IgD-negative memory B cell (primary cell): ENCODE measurements around the gene GPRC5A. TPM values are rescaled to one million over a fixed set of nuclear protein-coding genes. Genes with fewer than 3 reads are reported as not detected.

Source experiments
- H3K27ac Mint-ChIP-seq, 3 donors: one replicate each; pipeline ENCODE4 v1.8.0; 2020 to 2022; ENCODE audit warnings: mild to moderate bottlenecking in 3 of 3, mixed read lengths in 3 of 3, moderate library complexity in 1 of 3
- H3K27me3 Mint-ChIP-seq: one replicate; pipeline ENCODE4 v1.8.0; 2021; ENCODE audit warnings: mixed read lengths
- H3K36me3 Mint-ChIP-seq: one replicate; pipeline ENCODE4 v1.8.0; 2020; ENCODE audit warnings: mild to moderate bottlenecking, mixed read lengths
- H3K4me1 Mint-ChIP-seq, 3 donors: one replicate each; pipeline ENCODE4 v1.8.0; 2020 to 2022; ENCODE audit warnings: mixed read lengths in 3 of 3, mild to moderate bottlenecking in 1 of 3
- H3K4me3 Mint-ChIP-seq, 4 donors: one replicate each; pipeline ENCODE4 v1.8.0; 2020 to 2022; ENCODE audit warnings: mild to moderate bottlenecking in 4 of 4, mixed read lengths in 4 of 4, moderate library complexity in 3 of 4
- H3K9me3 Mint-ChIP-seq, 3 donors: one replicate each; pipeline ENCODE4 v1.8.0; 2020 to 2021; ENCODE audit warnings: mixed read lengths in 3 of 3, mild to moderate bottlenecking in 1 of 3
- polyA plus RNA-seq: library from polyadenylated mRNA; unstranded; fragments of 300-500 nt; fragmentation: Illumina TruSeq; gene quantifications from one replicate; pipeline ENCODE4 v1.2.3, GENCODE V29; 2021

GPRC5A gene
- polyA plus RNA-seq, 1 donor from 2014 or later = not detected

- Mint-ChIP-seq H3K9me3 (no peaks in the 10 kb centered on the region), H3K27me3 (peaks cover 6% of the 10 kb centered on the region), H3K27ac (no peak overlapping the region), H3K36me3 (no peaks in the 10 kb centered on the region), H3K4me1 (no peaks in the 10 kb centered on the region), H3K4me3 (no peak overlapping the region)
Measured at GRCh38 chr12:12960639-12961209, 69.4 kb downstream of the GPRC5A start.

- H3K4me1 Mint-ChIP-seq = no peaks in the 10 kb centered on the region
- H3K27me3 Mint-ChIP-seq = peaks cover 4% of the 10 kb centered on the region
- H3K9me3 Mint-ChIP-seq = no peaks in the 10 kb centered on the region
- no peak overlapping the region for H3K27ac Mint-ChIP-seq
- peaks cover 3% of the 10 kb centered on the region for H3K36me3 Mint-ChIP-seq
- no peak overlapping the region for H3K4me3 Mint-ChIP-seq
Measured at GRCh38 chr12:12964255-12964654, 72.9 kb downstream of the GPRC5A start.

- peaks cover 3% of the 10 kb centered on the region for H3K27me3 Mint-ChIP-seq
- peaks cover 3% of the 10 kb centered on the region for H3K36me3 Mint-ChIP-seq
- no peak overlapping the region for H3K27ac Mint-ChIP-seq
- no peaks in the 10 kb centered on the region for H3K9me3 Mint-ChIP-seq
- no peak overlapping the region for H3K4me3 Mint-ChIP-seq
- no peaks in the 10 kb centered on the region for H3K4me1 Mint-ChIP-seq
Measured at GRCh38 chr12:12965836-12966235, 74.5 kb downstream of the GPRC5A start.

Other genes with a start within 250 kb of the GPRC5A start
- 0.36 TPM for gene GPR19, start 195.4 kb upstream of the GPRC5A start, polyA plus RNA-seq
- 12.5 TPM for gene CDKN1B, start 174.2 kb upstream of the GPRC5A start, polyA plus RNA-seq
- gene APOLD1, start 105.9 kb upstream of the GPRC5A start, polyA plus RNA-seq = 0.23 TPM
- gene DDX47, start 78.2 kb upstream of the GPRC5A start, polyA plus RNA-seq = 69.0 TPM
- 1.4 TPM for gene GPRC5D, start 60.6 kb downstream of the GPRC5A start, polyA plus RNA-seq
- gene HEBP1, start 108.7 kb downstream of the GPRC5A start, polyA plus RNA-seq = 12.9 TPM
- 2.7 TPM for gene FAM234B, start 152.8 kb downstream of the GPRC5A start, polyA plus RNA-seq
- not detected for gene GSG1, start 212.1 kb downstream of the GPRC5A start, polyA plus RNA-seq